Endothelial cell of umbilical vein (primary cell): Measurements from ENCODE around the gene S100A3. TPM values are rescaled to one million over a fixed set of nuclear protein-coding genes. Genes with fewer than 3 reads are reported as not detected.

ENCODE experiments used
- BruUV-seq: library from RNA; stranded (reverse); fragments of 400-500 nt; replicated peaks from 2 replicates; lab custom pipeline; 2021; lab: Mats Ljungman, UMichigan
- CTCF ChIA-PET: fragments of 300-600, 350-600 bp; sonication (Branson Sonifier 250); formaldehyde crosslinking; loops from one replicate; lab custom pipeline; 2021; ENCODE audit warnings: antibody characterized with exemption, inconsistent platforms; lab: Charles Lee
- POLR2A ChIA-PET: fragments of 300-600, 350-600 bp; sonication (Branson Sonifier 250); formaldehyde crosslinking; loops from one replicate; lab custom pipeline; 2021; ENCODE audit warnings: antibody characterized with exemption, inconsistent platforms; lab: Charles Lee
- DNase-seq: peaks from one replicate; pipeline ENCODE4 v3.0.0-alpha.2; 2011; ENCODE audit warnings: low read depth, low spot score
- FAIRE-seq: peaks from 2 replicates; lab custom pipeline; 2011; peaks lifted over from hg19 to GRCh38; lab: Jason Lieb, UNC
- H2AFZ ChIP-seq: 2 replicates; pipeline ENCODE4 v1.6.0; 2012; ENCODE audit warnings: low read depth, low read length, control low read depth, inconsistent platforms
- H3K27ac ChIP-seq: 2 replicates; pipeline ENCODE4 v1.5.1; 2011; ENCODE audit warnings: low read depth, mild to moderate bottlenecking, control low read depth, low read length, moderate library complexity; ENCODE audit not compliant: insufficient read depth
- H3K27me3 ChIP-seq, 2 experiments: 2 replicates each; pipeline versions ENCODE4 v1.6.0 to v1.6.1; 2011; ENCODE audit warnings: low read length in 2 of 2, mixed read lengths in 1 of 2; ENCODE audit not compliant: control insufficient read depth in 2 of 2, insufficient read depth in 2 of 2
- H3K36me3 ChIP-seq, 2 experiments: 2 replicates in 1 of 2; 3 replicates in 1 of 2; pipeline ENCODE4 v1.5.1; 2011; ENCODE audit warnings: low read length in 2 of 2, mild to moderate bottlenecking in 1 of 2, moderate library complexity in 1 of 2; ENCODE audit not compliant: control insufficient read depth in 2 of 2, insufficient read depth in 2 of 2; ENCODE audit errors: extremely low read depth in 1 of 2
- H3K4me1 ChIP-seq: 3 replicates; pipeline ENCODE4 v1.5.1; 2011; ENCODE audit warnings: mild to moderate bottlenecking, low read length; ENCODE audit not compliant: control insufficient read depth, insufficient read depth; ENCODE audit errors: extremely low read depth
- H3K4me2 ChIP-seq: 2 replicates; pipeline ENCODE4 v1.6.1; 2011; ENCODE audit warnings: low read length, control low read depth, mixed read lengths; ENCODE audit not compliant: insufficient read depth
- H3K4me3 ChIP-seq, 3 experiments: fragments of 200-600 bp in 1 of 3; sonication (generic), shearing (Covaris generic) in 1 of 3; replicated peaks in 1 of 3; 2 replicates each; pipeline ENCODE4 v1.5.1; 2011 to 2016; ENCODE audit warnings: control low read depth in 3 of 3, low read length in 3 of 3, mild to moderate bottlenecking in 2 of 3, inconsistent platforms in 1 of 3, low read depth in 1 of 3, moderate library complexity in 1 of 3; ENCODE audit not compliant: insufficient read depth in 1 of 3
- H3K79me2 ChIP-seq: 2 replicates; pipeline ENCODE4 v1.6.0; 2012; ENCODE audit warnings: low read length, inconsistent platforms; ENCODE audit not compliant: control insufficient read depth, insufficient read depth
- H3K9ac ChIP-seq: replicated peaks from 2 replicates; pipeline ENCODE3; 2011; ENCODE audit warnings: low read length, control low read depth; ENCODE audit not compliant: insufficient read depth; ENCODE audit errors: extremely low read depth
- H3K9me1 ChIP-seq: replicated peaks from 3 replicates; pipeline ENCODE4 v1.6.0; 2011; ENCODE audit warnings: mild to moderate bottlenecking, low read length; ENCODE audit not compliant: control insufficient read depth, insufficient read depth; ENCODE audit errors: extremely low read depth
- H3K9me3 ChIP-seq: replicated peaks from 2 replicates; pipeline ENCODE4 v1.5.1; 2012; ENCODE audit warnings: low read length, inconsistent platforms; ENCODE audit not compliant: control insufficient read depth, insufficient read depth
- H4K20me1 ChIP-seq: replicated peaks from 2 replicates; pipeline ENCODE3; 2011; ENCODE audit warnings: mild to moderate bottlenecking, low read length; ENCODE audit not compliant: control insufficient read depth, insufficient read depth; ENCODE audit errors: extremely low read depth
- CTCF ChIP-seq, 2 donors: IDR thresholded peaks; 1 replicate in 1 of 2; 2 replicates in 1 of 2; pipeline ENCODE4 v1.5.1; 2011; ENCODE audit warnings: low read length in 2 of 2, mild to moderate bottlenecking in 2 of 2, moderate library complexity in 2 of 2, control low read depth in 1 of 2, inconsistent platforms in 1 of 2, low read depth in 1 of 2; ENCODE audit not compliant: insufficient read depth in 1 of 2; ENCODE audit errors: extremely low read depth in 1 of 2
- EZH2 ChIP-seq: IDR thresholded peaks from 2 replicates; pipeline ENCODE4 v1.6.1; 2012; ENCODE audit warnings: borderline replicate concordance, low read depth, mild to moderate bottlenecking, moderate library complexity, low read length, inconsistent platforms; ENCODE audit not compliant: severe bottlenecking
- FOS ChIP-seq: IDR thresholded peaks from 2 replicates; pipeline ENCODE4 v1.6.1; 2011; ENCODE audit warnings: mild to moderate bottlenecking, low read length, moderate library complexity, borderline replicate concordance; ENCODE audit not compliant: insufficient read depth
- GATA2 ChIP-seq: IDR thresholded peaks from 2 replicates; pipeline ENCODE4 v1.7.0; 2011; ENCODE audit warnings: low read depth, mild to moderate bottlenecking, moderate library complexity, mixed read lengths, low read length; ENCODE audit not compliant: insufficient read length, insufficient read depth
- JUN ChIP-seq: IDR thresholded peaks from 2 replicates; pipeline ENCODE4 v1.6.1; 2011; ENCODE audit warnings: borderline replicate concordance, low read depth; ENCODE audit not compliant: insufficient read length, insufficient read depth
- MAX ChIP-seq: IDR thresholded peaks from 2 replicates; pipeline ENCODE4 v1.6.1; 2011; ENCODE audit not compliant: insufficient read depth, insufficient read length
- MYC ChIP-seq: IDR thresholded peaks from one replicate; pipeline ENCODE4 v1.6.1; 2011; ENCODE audit warnings: mild to moderate bottlenecking, low read depth, low read length
- POLR2A ChIP-seq: IDR thresholded peaks from 2 replicates; pipeline ENCODE4 v1.6.1; 2012; ENCODE audit warnings: low read depth, mild to moderate bottlenecking, control low read depth, low read length
- POLR2AphosphoS5 ChIP-seq: IDR thresholded peaks from 2 replicates; pipeline ENCODE4 v1.6.1; 2012; ENCODE audit warnings: low read depth, mild to moderate bottlenecking, control low read depth, low read length, moderate library complexity; ENCODE audit not compliant: insufficient read depth
- dilution Hi-C: fragments of 300-500 bp; cut with MboI; formaldehyde crosslinking; loops from one replicate; pipeline ENCODE4 v1.15.0; 2019; ENCODE audit warnings: low sequenced_read_pairs; ENCODE audit not compliant: extremely low pct_ligation_motif_present
- intact Hi-C: fragments of 100-400 bp; cut with micrococcal nuclease; formaldehyde crosslinking; loops from one replicate; pipeline ENCODE4 v1.10.0; 2022
- polyA plus RNA-seq, 4 experiments: library from polyadenylated mRNA; depleted of rRNA in 3 of 4; stranded (reverse) in 3 of 4; unstranded in 1 of 4; fragments of >200 nt; gene quantifications; 2 replicates each; pipeline versions ENCODE4 v1.2.1 to v1.2.3, GENCODE V29; 2011 to 2012; ENCODE audit warnings: missing spikeins in 1 of 4
- total RNA-seq: library from RNA; stranded (reverse); gene quantifications from 2 replicates; pipeline ENCODE4 v1.2.3, GENCODE V29; 2021

S100A3 gene
- total and polyA plus RNA-seq, 2 donors (not counting 3 experiments of a cell fraction or from before 2014, with no cell fraction given), result 0.42 to 1.3 TPM

- Histone ChIP-seq H3K4me3 (no peak overlapping the region), H3K27ac (peak overlapping the region; percentile 99), H3K4me1 (peaks cover 34% of the 10 kb centered on the region), H3K79me2 (no peaks in the 10 kb centered on the region), H3K9me3 (no peaks in the 10 kb centered on the region), H3K9me1 (no peaks in the 10 kb centered on the region), H3K9ac (peak overlapping the region; percentile 50), H2AFZ (peak overlapping the region; percentile 5), H4K20me1 (no peaks in the 10 kb centered on the region), H3K36me3 (no peaks in the 10 kb centered on the region), H3K4me2 (peak overlapping the region; percentile 4), H3K27me3 (no peaks in the 10 kb centered on the region)
- no peak for TF ChIP-seq GATA2
- TF ChIP-seq JUN, result no peak
- TF ChIP-seq POLR2AphosphoS5, result no peak
- TF ChIP-seq POLR2A, result no peak
- no peak for TF ChIP-seq EZH2
- no peak for TF ChIP-seq MYC
- no peak for TF ChIP-seq FOS
- TF ChIP-seq MAX, result no peak
- TF ChIP-seq CTCF (IDR thresholded peaks at IDR 0.05; ENCODE audit: extremely low read depth in 1 of 2, insufficient read depth in 1 of 2, low read depth in 1 of 2, low read length in 2 of 2), result no peak
- DNase-seq (peak; percentile 39), FAIRE-seq (no peak)
- dilution Hi-C loops, result no loop called here
- ChIA-PET CTCF (interaction anchor here (0.6 to 6.3 kb wide), 21 partner anchors 9 to 215 kb away, joined by 3 to 216 read pairs (median 5); partner anchors contain the start of genes CHTOP, S100A13, S100A14 and S100A4), POLR2A (interaction anchor here (1.2 to 1.5 kb wide), 5 partner anchors 32 to 66 kb away, joined by 4 to 14 read pairs (median 5); partner anchors contain the start of genes CHTOP, S100A13 and S100A6)
- BruUV-seq, result TSS peak; percentile 61
- intact Hi-C loops, result loop anchor here (1.0 to 2.0 kb wide), 7 partner anchors 34 to 215 kb away; partner anchors contain the start of genes S100A13 and SNAPIN
Measured at GRCh38 chr1:153567621-153568366, 18.7 kb upstream of the S100A3 start.
